Aorta (tissue), 5 donors: ENCODE data around the gene ZFAND3. TPM values are rescaled to one million over a fixed set of nuclear protein-coding genes. Genes with fewer than 3 reads are reported as not detected.
A peak's percentile ranks its signal among the peaks of the same experiment; 100 is the strongest.
"Not testable (repeated sequence)": the region's sequence is repeated elsewhere in the genome, so short reads cannot be mapped to it uniquely, and the experiment has no call there.

ENCODE experiments used
- ATAC-seq: fragments of 200-7000 bp; cut with Tn5 transposase; one replicate; pipeline ENCODE4 v1.9.1; 2022; ENCODE audit warnings: moderate library complexity; ENCODE audit not compliant: low FRiP score
- DNase-seq, 2 donors: peaks; one replicate each; pipeline ENCODE4 v3.0.0-alpha.2; 2020
- H3K27ac ChIP-seq, 2 donors: one replicate each; pipeline ENCODE4 v1.5.1; 2013; ENCODE audit warnings: low read length in 2 of 2, mild to moderate bottlenecking in 2 of 2, moderate library complexity in 2 of 2, control low read depth in 1 of 2, inconsistent platforms in 1 of 2, low read depth in 1 of 2
- H3K27me3 ChIP-seq, 2 donors: one replicate each; pipeline ENCODE4 v1.6.1; 2013; ENCODE audit warnings: control low read depth in 1 of 2, low read length in 1 of 2, mild to moderate bottlenecking in 1 of 2, moderate library complexity in 1 of 2; ENCODE audit not compliant: insufficient read depth in 2 of 2, control insufficient read depth in 1 of 2
- H3K36me3 ChIP-seq, 2 donors: one replicate each; pipeline ENCODE4 v1.6.1; 2013; ENCODE audit warnings: control low read depth in 1 of 2, low read length in 1 of 2, mild to moderate bottlenecking in 1 of 2; ENCODE audit not compliant: insufficient read depth in 2 of 2, control insufficient read depth in 1 of 2
- H3K4me1 ChIP-seq, 2 donors: one replicate each; pipeline ENCODE4 v1.6.1; 2013; ENCODE audit warnings: low read length in 2 of 2, control low read depth in 1 of 2, mild to moderate bottlenecking in 1 of 2, moderate library complexity in 1 of 2; ENCODE audit not compliant: insufficient read depth in 2 of 2, control insufficient read depth in 1 of 2
- H3K4me3 ChIP-seq, 2 donors: one replicate each; pipeline ENCODE4 v1.5.1; 2013; ENCODE audit warnings: low read length in 2 of 2, control low read depth in 1 of 2, mild to moderate bottlenecking in 1 of 2
- H3K9me3 ChIP-seq: one replicate; pipeline ENCODE4 v1.6.1; 2013; ENCODE audit warnings: mild to moderate bottlenecking, low read length; ENCODE audit not compliant: control insufficient read depth
- whole genome bisulfite sequencing, 2 donors: extraction: QIAGEN DNeasy Blood & Tissue Kit; methylation state at CpG; one replicate each; pipeline ENCODE4 v1.1.7; 2013; 5-methylcytosine and 5-hydroxymethylcytosine counted together
- intact Hi-C, 2 donors: fragments of 100-400 bp; cut with DNase I; formaldehyde crosslinking; loops; one replicate each; pipeline versions ENCODE4 v1.14.2 to v1.15.0; 2022
- polyA plus RNA-seq, 2 donors: library from polyadenylated mRNA; stranded (reverse); fragments of 200-250 nt; gene quantifications; one replicate each; pipeline ENCODE4 v1.2.3, GENCODE V29; 2013
- total RNA-seq, 2 donors: library from RNA; stranded (reverse); fragmentation: NEBNext Ultra II Directional; extraction: Animal tissue kit (Norgen Biotek cat#: 25700); gene quantifications; one replicate each; pipeline ENCODE4 v1.2.1, GENCODE V29; 2021
- donor health status: healthy with polysubstance abuse.
- donor health status: Bipolar disorder and iron deficiency.
- donor health status: DM: no; HTN: no; CAD: no.
- donor health status: DM: no; HTN: no; CAD: no.
- donor health status: DM: yes; HTN: yes; CAD: no.

Gene ZFAND3
- total and polyA plus RNA-seq, 4 donors: 29.6 to 86.0 (median 65.1) TPM

DNA sequence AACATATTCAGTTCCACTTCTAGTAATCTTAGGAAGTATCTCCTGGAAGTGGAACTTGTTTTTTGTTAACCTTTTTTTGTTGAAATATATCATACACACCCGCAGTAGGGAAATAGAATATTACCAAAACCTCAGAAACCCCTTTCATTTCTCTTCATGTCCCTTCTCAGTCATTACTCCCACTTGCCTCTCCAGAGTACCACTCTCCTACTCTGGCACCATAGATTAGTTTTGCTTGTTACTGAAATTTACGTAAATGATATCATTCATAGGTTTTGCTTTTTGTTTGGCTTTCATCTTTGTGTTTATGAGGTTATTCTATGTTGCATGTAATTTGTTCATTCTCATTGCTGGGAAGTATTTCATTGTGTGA is 52.8 kb downstream of the ZFAND3 start:
- WGBS, 2 donors: 72 to 98% methylated on average over 2 of the region's 2 CpGs
- H3K4me1 ChIP-seq: no peaks in the 10 kb centered on the region
- no peak for DNase-seq
- no peaks in the 10 kb centered on the region for H3K36me3 ChIP-seq
- no peak for ATAC-seq
- H3K9me3 ChIP-seq: no peaks in the 10 kb centered on the region
- no peak overlapping the region for H3K4me3 ChIP-seq
- H3K27ac ChIP-seq: no peak overlapping the region
- no peaks in the 10 kb centered on the region for H3K27me3 ChIP-seq
- intact Hi-C loops: no loop called here

DNA sequence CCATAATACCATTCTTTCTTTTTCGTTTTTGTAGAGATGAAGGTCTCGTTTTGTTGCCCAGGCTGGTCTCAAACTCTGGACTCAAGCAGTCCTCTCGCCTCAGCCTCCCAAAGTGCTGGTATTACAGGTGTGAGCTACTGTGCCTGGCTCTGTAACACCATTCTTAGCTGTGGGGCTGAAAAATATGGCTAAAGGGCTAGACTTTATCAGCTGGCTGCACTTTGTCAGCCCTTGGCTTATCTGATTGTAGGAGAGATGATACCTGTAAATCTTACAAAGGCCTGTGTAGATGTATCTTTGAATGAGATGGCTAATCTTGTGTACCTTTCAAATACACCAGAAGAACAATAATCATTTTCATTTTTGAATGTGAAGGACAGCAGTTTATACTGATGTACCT is 55.2 kb downstream of the ZFAND3 start:
- 64 to 84% methylated on average over 3 of the region's 3 CpGs for WGBS, 2 donors
- intact Hi-C loops: no loop called here

DNA sequence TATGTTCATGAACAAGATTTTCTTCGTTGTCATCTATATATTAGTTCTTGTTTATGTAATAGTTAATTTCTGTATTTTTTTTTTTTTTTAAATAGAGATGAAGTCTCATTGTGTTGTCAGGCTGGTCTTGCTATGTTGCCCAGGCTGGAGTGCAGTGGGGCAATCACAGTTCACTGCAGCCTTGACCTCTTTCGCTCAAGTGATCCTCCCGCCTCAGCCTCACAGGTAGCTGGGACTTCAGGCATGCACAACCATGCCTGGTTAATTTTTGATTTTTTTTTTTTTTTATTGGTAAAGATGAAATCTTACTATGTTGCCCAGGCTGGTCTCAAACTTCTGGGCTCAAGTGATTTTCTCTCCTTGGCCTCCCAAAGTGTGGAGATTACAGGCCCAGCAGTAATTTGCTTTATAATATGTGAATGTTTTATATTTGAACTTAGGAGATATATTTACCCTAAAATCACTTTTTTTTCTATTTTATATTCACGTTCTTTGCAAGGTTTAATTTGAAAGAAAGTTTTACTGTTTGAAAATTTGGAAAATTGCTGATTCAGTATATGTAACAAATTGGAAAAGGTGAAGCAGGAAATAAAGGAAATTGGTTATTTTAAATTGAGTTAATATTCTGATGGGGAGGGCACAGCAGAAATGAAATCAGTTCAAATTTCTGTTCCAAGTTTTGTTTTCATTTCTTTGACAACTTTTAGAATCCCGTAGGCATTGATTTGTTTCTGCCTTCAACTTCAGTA is 56.2 kb downstream of the ZFAND3 start:
- H3K27me3 ChIP-seq: no peaks in the 10 kb centered on the region
- H3K36me3 ChIP-seq: no peaks in the 10 kb centered on the region
- no peaks in the 10 kb centered on the region for H3K9me3 ChIP-seq
- H3K4me1 ChIP-seq: peaks cover 0 to 1% of the 10 kb centered on the region in 2 donors
- ATAC-seq: no peak
- intact Hi-C loops: no loop called here
- no peak for DNase-seq
- H3K27ac ChIP-seq: no peak overlapping the region
- WGBS, 2 donors: 76 to 88% methylated on average over 5 of the region's 5 CpGs
- H3K4me3 ChIP-seq: no peak overlapping the region

More for the DNA sequence above, 55.2 kb downstream of the ZFAND3 start:
- Histone ChIP-seq H3K27ac (no peak overlapping the region), H3K4me1 (peaks cover 0 to 1% of the 10 kb centered on the region in 2 donors), H3K36me3 (no peaks in the 10 kb centered on the region), H3K27me3 (no peaks in the 10 kb centered on the region), H3K9me3 (no peaks in the 10 kb centered on the region), H3K4me3 (no peak overlapping the region)
- no peak for DNase-seq
- ATAC-seq: no peak

DNA sequence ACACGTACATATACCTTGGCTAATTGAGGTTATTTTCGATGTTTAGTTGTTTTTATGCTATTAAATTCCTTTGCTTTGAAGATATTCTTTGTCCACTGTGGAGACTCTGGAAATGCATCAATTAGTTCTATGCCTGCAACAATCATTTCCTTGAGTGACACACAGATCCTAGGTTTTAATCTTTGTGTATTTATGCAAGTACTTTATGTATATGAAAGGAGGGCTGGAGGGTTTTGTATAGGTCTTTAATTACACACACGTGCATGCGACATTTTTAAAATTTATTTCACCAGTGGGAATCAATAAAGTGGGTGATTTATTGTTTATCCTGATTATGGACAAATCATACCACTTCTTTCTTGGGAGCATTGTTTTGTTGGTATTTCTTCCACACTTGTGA is 57.3 kb downstream of the ZFAND3 start:
- Histone ChIP-seq H3K4me1 (peaks cover 0 to 1% of the 10 kb centered on the region in 2 donors), H3K36me3 (no peaks in the 10 kb centered on the region), H3K9me3 (no peaks in the 10 kb centered on the region), H3K27me3 (no peaks in the 10 kb centered on the region), H3K27ac (no peak overlapping the region), H3K4me3 (no peak overlapping the region)
- DNase-seq (no peak), ATAC-seq (no peak)
- WGBS, 2 donors: 93 to 96% methylated on average over 4 of the region's 4 CpGs
- intact Hi-C loops: no loop called here

DNA sequence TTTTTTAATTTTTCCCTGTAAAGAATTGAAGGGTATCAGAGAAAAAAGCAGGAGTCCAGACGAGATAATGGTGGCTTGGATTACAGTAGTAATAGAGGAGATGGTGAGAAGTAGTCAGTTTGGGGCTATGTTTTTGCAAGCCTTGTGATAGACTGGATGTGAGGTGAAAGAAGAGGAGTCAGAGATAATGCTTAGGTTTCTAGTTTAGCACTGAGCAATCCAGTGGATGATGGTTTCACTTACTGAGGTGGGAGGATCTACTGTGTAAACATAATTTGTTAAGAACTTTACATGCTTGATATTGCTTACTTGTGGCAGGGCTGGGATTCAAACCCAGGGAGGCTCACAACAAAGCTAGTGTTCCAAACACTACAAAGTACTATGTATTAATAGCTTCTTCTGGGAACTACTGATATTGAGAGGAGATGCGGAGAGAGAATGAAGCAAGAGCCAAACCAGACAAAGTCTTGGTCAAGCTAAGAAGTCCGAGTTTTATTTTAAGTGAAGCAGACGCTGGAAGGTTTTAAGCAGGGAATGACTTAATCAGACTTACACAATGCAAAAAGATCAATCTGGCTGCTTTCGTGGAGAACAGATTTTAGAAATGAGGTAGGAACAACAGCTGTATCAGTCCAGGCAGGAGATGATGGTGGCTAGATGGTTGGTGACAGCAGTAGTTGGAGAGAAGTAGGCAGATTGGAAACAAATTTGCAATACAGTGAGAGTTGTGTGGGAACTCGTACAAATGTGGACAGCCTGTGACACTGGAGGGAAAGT is 58.0 kb downstream of the ZFAND3 start:
- Histone ChIP-seq H3K36me3 (no peaks in the 10 kb centered on the region), H3K9me3 (no peaks in the 10 kb centered on the region), H3K27ac (no peak overlapping the region), H3K4me1 (peaks cover 1 to 5% of the 10 kb centered on the region in 2 donors), H3K27me3 (no peaks in the 10 kb centered on the region), H3K4me3 (no peak overlapping the region)
- WGBS, 2 donors: 17 to 35% methylated on average over 6 of the region's 6 CpGs
- intact Hi-C loops: no loop called here
- DNase-seq (no peak), ATAC-seq (peak; percentile 15)

DNA sequence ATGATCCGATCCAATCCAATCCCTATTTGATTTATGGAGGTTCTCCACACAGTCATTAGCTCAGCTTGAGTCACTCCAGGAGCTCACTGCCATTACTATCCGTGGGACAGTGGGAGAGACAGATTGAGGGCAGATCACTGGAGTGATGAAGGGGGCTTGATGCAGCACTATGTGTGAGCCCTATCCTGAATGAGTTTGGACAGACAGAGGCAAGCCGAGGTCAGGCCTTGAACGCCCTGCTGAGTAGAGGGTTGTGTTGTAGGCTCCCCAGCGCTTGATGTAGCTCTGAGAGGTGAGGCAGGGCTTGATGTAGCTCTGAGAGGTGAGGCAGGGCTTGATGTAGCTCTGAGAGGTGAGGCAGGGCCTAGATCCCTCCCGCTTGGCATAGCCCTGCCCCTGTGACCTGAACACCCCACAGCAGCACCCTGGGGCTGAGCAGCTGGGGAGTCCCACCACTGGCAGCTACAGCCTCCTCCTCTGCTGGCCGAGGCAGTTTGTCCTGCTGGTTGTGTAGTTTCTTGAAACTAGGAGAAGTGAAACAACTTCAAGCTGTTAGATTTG is 58.7 kb downstream of the ZFAND3 start:
- WGBS, 2 donors: 63 to 72% methylated on average over 7 of the region's 7 CpGs
- Histone ChIP-seq H3K27me3 (no peaks in the 10 kb centered on the region), H3K9me3 (no peaks in the 10 kb centered on the region), H3K4me1 (peaks cover 1 to 5% of the 10 kb centered on the region in 2 donors), H3K36me3 (no peaks in the 10 kb centered on the region), H3K4me3 (no peak overlapping the region), H3K27ac (no peak overlapping the region)
- intact Hi-C loops: no loop called here
- ATAC-seq (peak; percentile 62), DNase-seq (no peak)

DNA sequence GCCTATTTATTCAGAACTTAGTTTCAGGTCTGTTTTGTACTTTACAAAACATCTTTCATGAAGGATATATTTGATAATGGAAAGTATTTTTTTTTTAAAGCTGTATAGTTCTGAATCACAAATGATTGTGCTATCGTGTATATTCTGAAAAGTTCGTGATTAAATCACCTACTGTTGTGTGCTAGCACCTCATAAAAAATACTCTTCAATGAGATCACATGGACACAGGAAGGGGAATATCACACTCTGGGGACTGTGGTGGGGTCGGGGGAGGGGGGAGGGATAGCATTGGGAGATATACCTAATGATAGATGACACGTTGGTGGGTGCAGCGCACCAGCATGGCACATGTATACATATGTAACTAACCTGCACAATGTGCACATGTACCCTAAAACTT is 61.1 kb downstream of the ZFAND3 start:
- H3K27ac ChIP-seq, H3K4me3 ChIP-seq, H3K27me3 ChIP-seq, H3K4me1 ChIP-seq, H3K36me3 ChIP-seq, ATAC-seq, H3K9me3 ChIP-seq, intact Hi-C loops, DNase-seq: not testable (repeated sequence)
- WGBS, 2 donors: 81 to 88% methylated on average over 3 of the region's 5 CpGs

DNA sequence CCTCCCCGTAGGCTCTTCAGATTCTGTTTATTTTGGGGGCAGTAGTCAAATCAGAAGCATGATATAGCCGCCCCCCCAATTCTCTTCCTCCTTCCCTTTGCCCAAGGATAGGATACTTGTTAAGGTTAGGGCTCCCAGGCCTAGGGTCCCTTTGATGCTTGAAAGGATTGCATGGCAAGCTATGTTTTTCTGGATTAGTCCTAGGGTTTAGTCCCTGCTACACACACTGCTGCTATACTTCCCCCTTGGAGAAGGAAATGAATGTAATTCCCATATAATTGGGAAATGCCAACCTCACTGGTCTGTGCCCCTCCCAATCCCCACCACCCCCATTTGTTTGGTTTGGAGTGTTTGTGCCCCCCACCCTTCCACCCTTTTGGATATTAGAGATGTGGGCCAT is 62.8 kb downstream of the ZFAND3 start:
- WGBS, 2 donors: 91 to 93% methylated on average over 2 of the region's 2 CpGs
- intact Hi-C loops: no loop called here
- Histone ChIP-seq H3K4me1 (peaks cover 1 to 5% of the 10 kb centered on the region in 2 donors), H3K27me3 (no peaks in the 10 kb centered on the region), H3K36me3 (no peaks in the 10 kb centered on the region), H3K27ac (no peak overlapping the region), H3K9me3 (no peaks in the 10 kb centered on the region), H3K4me3 (no peak overlapping the region)
- DNase-seq (no peak), ATAC-seq (no peak)
